Gastroesophageal sphincter (tissue), 3 donors: ENCODE results near the gene CGN.

Source experiments
- CTCF ChIP-seq, 4 experiments: fragments of 200-600 bp in 2 of 4; fragments of 450-650 bp in 2 of 4; sonication (generic) in 1 of 4; IDR thresholded peaks; one replicate each; pipeline ENCODE4 v1.5.1; 2017 to 2019; ENCODE audit warnings: antibody characterized with exemption in 4 of 4, mild to moderate bottlenecking in 2 of 4, moderate library complexity in 2 of 4
- EP300 ChIP-seq: sonication (generic); formaldehyde crosslinking; IDR thresholded peaks from one replicate; pipeline ENCODE4 v1.6.1; 2017; ENCODE audit warnings: antibody characterized with exemption, mild to moderate bottlenecking
- POLR2AphosphoS5 ChIP-seq: sonication (generic); formaldehyde crosslinking; IDR thresholded peaks from one replicate; pipeline ENCODE4 v1.6.1; 2017; ENCODE audit warnings: antibody characterized with exemption

- TF ChIP-seq CTCF (IDR thresholded peaks at IDR 0.05) (no peak), POLR2AphosphoS5 (no peak), EP300 (no peak)
Observed at GRCh38 chr1:151568626-151569088, 57.5 kb downstream of the CGN start.
